D721Med (cell line): ENCODE data around the gene FLNB.

Experiments used
- DNase-seq: peaks from one replicate; pipeline ENCODE4 v3.0.0; 2011; ENCODE audit warnings: low spot score; ENCODE audit not compliant: insufficient read length
- FAIRE-seq: peaks from 2 replicates; lab custom pipeline; 2011; peaks lifted over from hg19 to GRCh38; lab: Jason Lieb, UNC
- TF ChIP-seq, protein P1 (sequence below): IDR thresholded peaks from 2 replicates; pipeline ENCODE4 v1.5.1; 2012; ENCODE audit warnings: mild to moderate bottlenecking, control low read depth; ENCODE audit not compliant: insufficient read depth; ENCODE audit errors: missing control alignments

The FLNB gene

DNA sequence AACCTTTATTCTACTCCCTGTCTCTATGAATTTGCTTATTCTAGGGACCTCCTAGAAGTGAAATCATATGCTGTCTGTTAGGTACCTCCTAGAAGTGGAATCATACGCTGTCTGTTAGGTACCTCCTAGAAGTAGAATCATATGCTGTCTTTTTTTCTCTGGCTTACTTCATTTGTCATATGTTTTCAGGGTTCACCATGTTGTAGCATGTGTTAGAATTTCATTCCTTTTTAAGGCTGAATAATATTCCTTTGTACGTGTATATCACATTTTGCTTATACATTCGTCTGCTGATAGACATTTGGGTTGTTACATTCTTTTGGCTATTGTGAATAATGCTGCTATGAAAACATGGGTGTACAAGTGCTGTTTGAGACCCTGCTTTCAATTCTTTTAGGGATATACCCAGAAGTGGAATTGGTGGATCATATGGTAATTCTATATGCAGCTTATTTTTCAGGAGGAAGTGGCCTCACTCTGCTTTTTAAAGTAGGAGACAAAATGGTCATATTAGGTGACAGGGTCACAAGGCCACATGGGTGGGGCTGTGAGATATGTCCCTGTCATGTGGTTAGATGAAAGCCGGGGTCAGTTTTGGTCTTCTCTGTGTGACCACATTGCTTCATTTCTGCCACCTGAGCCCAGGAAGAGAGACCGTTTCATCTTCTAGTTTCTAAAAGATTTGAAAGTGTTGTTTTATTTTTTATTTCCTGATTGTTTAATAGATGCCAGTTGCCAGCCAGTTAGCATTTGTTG lies 76.7 kb downstream of the FLNB start:
- DNase-seq = no peak
- FAIRE-seq = no peak
- TF ChIP-seq, protein P1, sequence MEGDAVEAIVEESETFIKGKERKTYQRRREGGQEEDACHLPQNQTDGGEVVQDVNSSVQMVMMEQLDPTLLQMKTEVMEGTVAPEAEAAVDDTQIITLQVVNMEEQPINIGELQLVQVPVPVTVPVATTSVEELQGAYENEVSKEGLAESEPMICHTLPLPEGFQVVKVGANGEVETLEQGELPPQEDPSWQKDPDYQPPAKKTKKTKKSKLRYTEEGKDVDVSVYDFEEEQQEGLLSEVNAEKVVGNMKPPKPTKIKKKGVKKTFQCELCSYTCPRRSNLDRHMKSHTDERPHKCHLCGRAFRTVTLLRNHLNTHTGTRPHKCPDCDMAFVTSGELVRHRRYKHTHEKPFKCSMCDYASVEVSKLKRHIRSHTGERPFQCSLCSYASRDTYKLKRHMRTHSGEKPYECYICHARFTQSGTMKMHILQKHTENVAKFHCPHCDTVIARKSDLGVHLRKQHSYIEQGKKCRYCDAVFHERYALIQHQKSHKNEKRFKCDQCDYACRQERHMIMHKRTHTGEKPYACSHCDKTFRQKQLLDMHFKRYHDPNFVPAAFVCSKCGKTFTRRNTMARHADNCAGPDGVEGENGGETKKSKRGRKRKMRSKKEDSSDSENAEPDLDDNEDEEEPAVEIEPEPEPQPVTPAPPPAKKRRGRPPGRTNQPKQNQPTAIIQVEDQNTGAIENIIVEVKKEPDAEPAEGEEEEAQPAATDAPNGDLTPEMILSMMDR = no peak

DNA sequence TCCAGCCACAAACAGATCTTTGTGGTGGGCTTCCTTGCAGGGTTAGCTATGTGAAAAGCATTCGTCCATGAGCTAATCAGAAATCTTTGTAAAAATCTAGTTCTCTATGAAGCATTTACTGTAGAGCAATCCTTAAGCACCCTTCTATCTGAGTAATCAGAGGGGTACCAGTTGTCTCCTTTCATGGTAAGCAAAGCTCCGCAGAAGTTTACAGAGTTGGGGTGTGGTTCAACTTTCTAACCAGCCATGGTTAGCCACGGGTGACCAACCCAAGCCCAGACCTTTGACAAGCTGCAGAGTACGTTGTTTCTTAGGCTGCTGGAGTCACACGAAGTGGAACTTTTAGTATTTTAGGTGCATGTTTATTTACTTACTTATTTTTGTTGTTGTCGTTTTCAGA lies 77.4 kb downstream of the FLNB start:
- TF ChIP-seq, protein P1 = no peak
- DNase-seq (no peak), FAIRE-seq (no peak)

DNA sequence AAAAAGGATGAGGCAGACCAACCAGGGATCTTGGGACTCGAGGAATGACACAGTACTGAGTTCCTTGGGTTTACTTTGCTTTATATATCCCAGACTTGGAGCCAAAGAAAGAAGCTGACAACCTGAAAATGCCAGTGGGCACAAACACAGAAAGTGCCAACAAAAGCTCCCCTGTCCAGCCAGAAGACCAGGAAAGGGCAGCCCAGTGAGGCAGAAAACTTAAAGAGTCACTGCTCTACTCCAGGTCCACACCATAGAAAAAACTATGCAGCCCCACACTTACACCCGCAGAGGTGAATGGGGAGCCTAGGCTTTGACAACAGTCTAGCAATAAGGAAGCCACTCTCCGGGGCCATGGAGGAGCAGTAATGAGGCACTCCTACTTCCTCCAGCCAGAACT lies 80.3 kb downstream of the FLNB start:
- FAIRE-seq = no peak
- DNase-seq = no peak
- TF ChIP-seq, protein P1 = no peak

DNA sequence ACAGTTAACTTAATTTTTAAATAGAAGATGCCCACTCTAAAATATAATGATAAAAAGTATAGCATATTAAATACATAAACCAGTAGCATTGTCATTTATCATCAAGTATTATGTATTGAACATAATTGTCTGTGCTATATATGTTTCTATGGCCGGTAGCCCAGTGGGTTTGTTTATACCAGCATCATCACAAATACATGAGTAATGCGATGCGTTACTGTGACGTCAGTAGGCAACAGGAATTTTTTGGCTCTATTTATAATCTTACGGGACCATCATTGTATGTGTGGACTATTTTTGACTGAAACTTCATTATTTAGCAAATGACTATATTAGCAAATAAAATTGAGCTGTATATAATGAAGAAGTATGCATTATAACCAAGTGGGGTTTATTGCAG lies 82.1 kb downstream of the FLNB start:
- TF ChIP-seq, protein P1 = no peak
- DNase-seq (no peak), FAIRE-seq (no peak)

DNA sequence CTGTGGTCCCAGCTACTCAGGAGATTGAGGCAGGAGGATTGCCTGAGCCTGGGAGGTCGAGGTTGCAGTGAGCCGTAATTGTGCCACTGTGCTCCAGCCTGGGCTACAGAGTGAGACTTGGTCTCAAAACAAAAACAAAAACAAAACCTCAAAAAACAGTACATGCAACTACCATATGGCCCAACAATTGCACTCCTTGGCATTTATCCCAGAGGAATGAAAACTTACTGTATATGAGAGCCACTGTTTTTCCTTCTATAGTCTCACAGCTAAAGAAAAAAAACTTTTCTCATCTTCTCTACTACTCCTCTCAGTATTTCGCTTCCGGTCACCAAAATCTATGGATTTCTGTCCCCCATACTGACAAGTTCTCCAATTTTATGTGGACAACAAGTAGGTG lies 84.3 kb downstream of the FLNB start:
- TF ChIP-seq, protein P1 = no peak
- DNase-seq = no peak
- no peak for FAIRE-seq

DNA sequence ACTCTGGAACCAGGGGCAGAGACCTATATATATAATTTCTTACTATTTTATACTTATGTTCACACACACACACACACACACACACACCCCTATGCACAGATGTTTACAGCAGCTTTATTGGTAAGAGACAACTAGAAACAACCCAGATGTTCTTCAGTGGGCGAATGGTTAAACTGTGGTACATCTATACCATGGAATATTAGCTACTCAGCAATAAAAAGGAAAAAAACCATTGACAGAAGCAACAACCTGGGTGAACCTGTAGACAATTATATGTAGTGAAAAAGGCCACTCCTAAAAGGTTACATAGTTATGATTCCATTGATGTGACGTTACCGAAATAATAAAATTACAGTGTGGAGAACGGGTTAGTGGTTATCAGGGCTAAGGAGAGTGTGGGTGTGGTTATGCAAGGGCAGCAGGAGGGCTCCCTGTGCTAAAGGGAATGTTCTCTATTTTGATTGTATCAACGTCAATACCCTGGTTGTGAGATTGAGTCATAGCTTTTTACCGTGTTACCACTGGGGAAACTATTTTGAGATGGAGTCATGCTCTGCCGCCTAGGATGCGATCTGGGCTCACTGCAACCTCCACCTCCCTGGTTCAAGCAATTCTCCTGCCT lies 85.5 kb downstream of the FLNB start:
- DNase-seq (no peak), FAIRE-seq (no peak)
- TF ChIP-seq, protein P1 = no peak

DNA sequence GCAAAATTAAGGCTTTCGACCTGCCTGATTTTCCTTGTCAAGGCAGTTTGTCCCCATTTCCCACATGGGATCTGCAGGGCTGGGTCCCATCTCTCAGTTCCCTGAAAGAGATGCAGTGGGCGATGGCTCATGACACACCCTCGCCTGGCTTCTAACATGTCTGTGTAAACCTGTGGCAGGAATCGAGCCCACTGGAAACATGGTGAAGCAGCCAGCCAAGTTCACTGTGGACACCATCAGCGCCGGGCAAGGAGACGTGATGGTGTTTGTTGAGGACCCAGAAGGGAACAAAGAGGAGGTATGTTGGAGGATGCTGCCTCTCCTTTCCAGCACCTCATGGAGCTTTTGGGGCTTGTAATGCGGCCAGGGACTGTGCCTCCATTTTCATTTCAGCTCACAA lies 86.4 kb downstream of the FLNB start:
- TF ChIP-seq, protein P1 = no peak
- FAIRE-seq = no peak
- DNase-seq = no peak
